Measurements from ENCODE around the gene TBX6.
A peak's percentile ranks its signal among the peaks of the same experiment; 100 is the strongest.

Gene TBX6

GRCh38 chr16:30114411-30114810, 22.7 kb upstream of the TBX6 start:
- DNase-seq (ENCODE audit: low read depth in 1 of 2, low spot score in 1 of 2) = no peak

- no peak for DNase-seq (ENCODE audit: low read depth in 1 of 2, low spot score in 1 of 2)
Observed at GRCh38 chr16:30113711-30114333, 22.1 kb upstream of the TBX6 start.

- DNase-seq (ENCODE audit: low read depth in 1 of 2, low spot score in 1 of 2) = no peak
Observed at GRCh38 chr16:30113031-30113710, 21.4 kb upstream of the TBX6 start, which contains the start of gene GDPD3. Gene GDPD3 (minus strand): TSS chr16:30113537. CDS start chr16:30113478, 59 bp downstream.

GRCh38 chr16:30112197-30113030, 20.7 kb upstream of the TBX6 start:
- DNase-seq (ENCODE audit: low read depth in 1 of 2, low spot score in 1 of 2) = peak; percentile 42 to 49

GRCh38 chr16:30110661-30111060, 18.9 kb upstream of the TBX6 start:
- no peak for DNase-seq (ENCODE audit: low read depth in 1 of 2, low spot score in 1 of 2)

GRCh38 chr16:30108059-30108850, 16.5 kb upstream of the TBX6 start:
- no peak for DNase-seq (ENCODE audit: low read depth in 1 of 2, low spot score in 1 of 2)

- DNase-seq (ENCODE audit: low read depth in 1 of 2, low spot score in 1 of 2) = no peak
Observed at GRCh38 chr16:30104492-30104891, 12.8 kb upstream of the TBX6 start.

- no peak for DNase-seq (ENCODE audit: low read depth in 1 of 2, low spot score in 1 of 2)
Observed at GRCh38 chr16:30104090-30104489, 12.4 kb upstream of the TBX6 start.

- no peak for DNase-seq (ENCODE audit: low read depth in 1 of 2, low spot score in 1 of 2)
Observed at GRCh38 chr16:30096862-30097563, 5.3 kb upstream of the TBX6 start.

GRCh38 chr16:30096105-30096861, 4.6 kb upstream of the TBX6 start, which contains the start of gene YPEL3:
Gene YPEL3 (minus strand): TSS chr16:30096213. CDS start chr16:30095482, 731 bp downstream.
- peak; percentile 76 to 80 for DNase-seq (ENCODE audit: low read depth in 1 of 2, low spot score in 1 of 2)

- DNase-seq (ENCODE audit: low read depth in 1 of 2, low spot score in 1 of 2) = no peak
Observed at GRCh38 chr16:30095166-30096078, 3.7 kb upstream of the TBX6 start.

GRCh38 chr16:30094541-30095165, 2.9 kb upstream of the TBX6 start:
- DNase-seq (ENCODE audit: low read depth in 1 of 2, low spot score in 1 of 2) = no peak

- peak; percentile 42 to 48 for DNase-seq (ENCODE audit: low read depth in 1 of 2, low spot score in 1 of 2)
Observed at GRCh38 chr16:30092373-30093010, 768 bp upstream of the TBX6 start.

- DNase-seq (ENCODE audit: low read depth in 1 of 2, low spot score in 1 of 2) = no peak
Observed at GRCh38 chr16:30090610-30091331, 953 bp downstream of the TBX6 start.

GRCh38 chr16:30088832-30089624, 2.7 kb downstream of the TBX6 start:
- no peak for DNase-seq (ENCODE audit: low read depth in 1 of 2, low spot score in 1 of 2)

- DNase-seq (ENCODE audit: low read depth in 1 of 2, low spot score in 1 of 2) = no peak
Observed at GRCh38 chr16:30088237-30088831, 3.4 kb downstream of the TBX6 start.
